ENCODE results near the gene TECTB. TPM values are rescaled to one million over a fixed set of nuclear protein-coding genes. Genes with fewer than 3 reads are reported as not detected.

TECTB gene
- total RNA-seq, 1 experiment from 2014 or later = not detected

DNA sequence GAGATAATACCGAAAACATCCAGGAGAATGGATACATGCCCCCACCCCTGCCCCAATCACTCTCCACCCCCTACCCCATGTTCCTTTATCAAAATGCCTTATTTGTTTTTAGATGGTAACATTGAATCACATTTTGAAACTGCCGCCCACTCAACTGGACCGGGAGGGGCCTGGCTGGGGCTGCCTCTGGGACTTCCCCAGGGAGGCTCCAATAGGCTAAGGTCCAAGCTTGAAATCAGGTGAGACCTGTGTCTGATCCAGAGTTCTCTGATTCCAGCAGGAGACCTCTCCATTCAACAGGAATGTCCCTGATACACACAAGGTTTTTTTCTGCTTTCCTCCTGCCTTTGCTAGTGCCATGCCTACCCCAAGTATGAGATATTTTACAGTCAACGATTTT, 47.0 kb downstream of the TECTB start:
- no peak for DNase-seq
- BruUV-seq (replicated peaks) = no TSS peak
- H3K36me3 Mint-ChIP-seq (ENCODE audit: insufficient read depth, unreplicated experiment) = no peaks in the 10 kb centered on the region
- intact Hi-C loops (cut with micrococcal nuclease; ENCODE audit: unreplicated experiment) = loop anchor here (5.0 kb wide), 2 partner anchors 62 to 107 kb away; no protein-coding TSS in a partner anchor
- TF ChIP-seq, protein P1, sequence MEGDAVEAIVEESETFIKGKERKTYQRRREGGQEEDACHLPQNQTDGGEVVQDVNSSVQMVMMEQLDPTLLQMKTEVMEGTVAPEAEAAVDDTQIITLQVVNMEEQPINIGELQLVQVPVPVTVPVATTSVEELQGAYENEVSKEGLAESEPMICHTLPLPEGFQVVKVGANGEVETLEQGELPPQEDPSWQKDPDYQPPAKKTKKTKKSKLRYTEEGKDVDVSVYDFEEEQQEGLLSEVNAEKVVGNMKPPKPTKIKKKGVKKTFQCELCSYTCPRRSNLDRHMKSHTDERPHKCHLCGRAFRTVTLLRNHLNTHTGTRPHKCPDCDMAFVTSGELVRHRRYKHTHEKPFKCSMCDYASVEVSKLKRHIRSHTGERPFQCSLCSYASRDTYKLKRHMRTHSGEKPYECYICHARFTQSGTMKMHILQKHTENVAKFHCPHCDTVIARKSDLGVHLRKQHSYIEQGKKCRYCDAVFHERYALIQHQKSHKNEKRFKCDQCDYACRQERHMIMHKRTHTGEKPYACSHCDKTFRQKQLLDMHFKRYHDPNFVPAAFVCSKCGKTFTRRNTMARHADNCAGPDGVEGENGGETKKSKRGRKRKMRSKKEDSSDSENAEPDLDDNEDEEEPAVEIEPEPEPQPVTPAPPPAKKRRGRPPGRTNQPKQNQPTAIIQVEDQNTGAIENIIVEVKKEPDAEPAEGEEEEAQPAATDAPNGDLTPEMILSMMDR (IDR thresholded peaks at IDR 0.05; ENCODE audit: unreplicated experiment) = no peak
- CTCF ChIA-PET = no interaction called here
- H3K9me3 Mint-ChIP-seq (ENCODE audit: low read depth, unreplicated experiment) = no peaks in the 10 kb centered on the region
- H3K27me3 Mint-ChIP-seq (ENCODE audit: unreplicated experiment) = no peaks in the 10 kb centered on the region
- H3K4me3 Mint-ChIP-seq (ENCODE audit: low read depth, unreplicated experiment) = no peak overlapping the region
- H3K27ac Mint-ChIP-seq (ENCODE audit: unreplicated experiment) = no peak overlapping the region
- peaks cover 40% of the 10 kb centered on the region for H3K4me1 Mint-ChIP-seq (ENCODE audit: low read depth, unreplicated experiment)

DNA sequence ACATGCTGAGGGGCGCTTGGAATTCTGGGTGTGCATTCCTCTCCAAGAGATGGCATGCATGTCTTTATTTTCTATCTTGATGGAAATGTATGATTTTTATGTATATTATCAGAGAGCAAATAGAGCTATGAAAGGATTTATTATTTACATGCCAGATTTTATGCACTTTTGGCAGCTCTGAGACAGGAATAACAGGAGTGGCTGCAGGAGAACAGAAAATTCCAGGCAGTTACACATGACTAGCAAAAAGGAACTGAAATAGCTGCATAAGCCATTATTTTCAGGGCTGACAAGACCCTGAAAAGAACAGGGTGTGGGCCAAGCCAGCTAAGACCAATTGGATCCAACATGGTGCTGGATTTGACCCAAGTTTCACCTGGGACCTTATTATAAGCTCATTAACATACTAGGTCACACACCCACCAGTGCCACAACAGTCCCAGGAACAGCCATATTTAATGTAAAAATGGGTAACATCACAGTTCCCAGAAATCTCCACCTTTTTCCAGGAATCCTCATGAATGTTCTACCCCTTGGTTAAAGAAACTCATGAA, 47.5 kb downstream of the TECTB start:
- TF ChIP-seq, protein P1 (IDR thresholded peaks at IDR 0.05; ENCODE audit: unreplicated experiment) = no peak
- Mint-ChIP-seq H3K9me3 (ENCODE audit: low read depth, unreplicated experiment) (no peaks in the 10 kb centered on the region), H3K36me3 (ENCODE audit: insufficient read depth, unreplicated experiment) (no peaks in the 10 kb centered on the region), H3K27ac (ENCODE audit: unreplicated experiment) (no peak overlapping the region), H3K4me1 (ENCODE audit: low read depth, unreplicated experiment) (peaks cover 45% of the 10 kb centered on the region), H3K27me3 (ENCODE audit: unreplicated experiment) (no peaks in the 10 kb centered on the region), H3K4me3 (ENCODE audit: low read depth, unreplicated experiment) (no peak overlapping the region)
- no peak for DNase-seq
- BruUV-seq (replicated peaks) = no TSS peak
- CTCF ChIA-PET = no interaction called here
- intact Hi-C loops (cut with micrococcal nuclease; ENCODE audit: unreplicated experiment) = loop anchor here (5.0 kb wide), 2 partner anchors 62 to 107 kb away; no protein-coding TSS in a partner anchor

DNA sequence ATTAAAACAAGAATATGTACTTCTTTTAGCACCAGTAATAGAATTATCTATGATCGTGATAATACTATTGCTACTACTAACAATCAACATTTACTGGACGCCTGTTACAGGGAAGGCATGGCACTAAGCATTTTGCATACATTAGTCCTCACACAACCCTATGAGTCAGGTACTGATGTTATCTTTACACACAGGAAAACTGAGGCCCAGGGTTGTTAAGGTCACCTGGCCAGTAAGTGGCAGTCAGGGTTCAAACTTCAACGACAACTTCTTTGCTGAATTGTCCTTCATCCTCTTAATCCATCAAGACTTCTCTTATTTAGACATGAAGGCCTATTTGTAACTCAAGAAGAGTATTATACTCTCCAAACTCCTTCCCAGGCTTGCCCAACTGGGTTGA, 48.8 kb downstream of the TECTB start:
- DNase-seq = no peak
- Mint-ChIP-seq H3K27me3 (ENCODE audit: unreplicated experiment) (no peaks in the 10 kb centered on the region), H3K4me3 (ENCODE audit: low read depth, unreplicated experiment) (no peak overlapping the region), H3K9me3 (ENCODE audit: low read depth, unreplicated experiment) (no peaks in the 10 kb centered on the region), H3K27ac (ENCODE audit: unreplicated experiment) (peak overlapping the region; percentile 4), H3K36me3 (ENCODE audit: insufficient read depth, unreplicated experiment) (peaks cover 1% of the 10 kb centered on the region), H3K4me1 (ENCODE audit: low read depth, unreplicated experiment) (peaks cover 52% of the 10 kb centered on the region)
- CTCF ChIA-PET = no interaction called here
- no TSS peak for BruUV-seq (replicated peaks)
- intact Hi-C loops (cut with micrococcal nuclease; ENCODE audit: unreplicated experiment) = loop anchor here (5.0 kb wide), 2 partner anchors 60 to 105 kb away; no protein-coding TSS in a partner anchor
- TF ChIP-seq, protein P1 (IDR thresholded peaks at IDR 0.05; ENCODE audit: unreplicated experiment) = no peak

DNA sequence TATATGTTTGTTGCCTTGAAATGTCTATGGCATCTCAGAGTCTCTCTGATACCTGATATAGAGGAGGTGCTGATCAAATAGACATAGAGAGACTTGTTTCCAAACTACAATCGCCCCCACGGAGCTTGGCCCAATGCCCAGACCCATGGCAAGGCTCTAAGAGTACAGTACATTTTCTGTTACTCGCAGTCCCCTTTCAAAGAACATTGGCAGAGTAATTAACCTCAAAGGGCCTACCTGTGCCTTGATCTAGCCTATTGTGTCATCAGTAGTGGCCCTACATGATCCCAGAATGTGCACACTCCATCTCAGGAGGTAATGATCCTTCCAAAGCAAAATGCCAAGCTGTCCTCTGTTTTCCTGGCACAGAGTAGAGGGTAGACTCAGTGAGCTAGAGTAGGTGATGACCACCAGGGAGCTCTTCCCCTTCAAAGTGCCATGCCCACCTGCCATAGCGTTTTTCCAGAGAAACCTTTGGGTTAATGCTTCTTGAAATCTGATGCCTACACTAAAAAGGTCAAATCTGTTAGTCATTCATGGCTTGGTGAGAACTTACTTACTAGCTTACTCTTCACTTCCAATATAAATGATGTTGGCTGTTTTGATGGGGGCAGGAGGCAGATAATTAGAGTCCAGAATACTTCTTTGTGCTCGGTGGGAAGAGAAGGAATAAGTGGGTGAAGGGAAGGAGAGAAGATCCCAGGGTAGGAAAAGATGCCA, 49.5 kb downstream of the TECTB start:
- H3K4me3 Mint-ChIP-seq (ENCODE audit: low read depth, unreplicated experiment) = no peak overlapping the region

More for the DNA sequence above, 49.5 kb downstream of the TECTB start:
- peak overlapping the region; percentile 4 for H3K27ac Mint-ChIP-seq (ENCODE audit: unreplicated experiment)
- H3K27me3 Mint-ChIP-seq (ENCODE audit: unreplicated experiment) = no peaks in the 10 kb centered on the region
- peaks cover 5% of the 10 kb centered on the region for H3K36me3 Mint-ChIP-seq (ENCODE audit: insufficient read depth, unreplicated experiment)
- H3K9me3 Mint-ChIP-seq (ENCODE audit: low read depth, unreplicated experiment) = no peaks in the 10 kb centered on the region
- intact Hi-C loops (cut with micrococcal nuclease; ENCODE audit: unreplicated experiment) = loop anchor here (5.0 kb wide), 2 partner anchors 60 to 105 kb away; no protein-coding TSS in a partner anchor
- CTCF ChIA-PET = no interaction called here
- BruUV-seq (replicated peaks) = no TSS peak
- DNase-seq = peak; percentile 77
- peaks cover 52% of the 10 kb centered on the region for H3K4me1 Mint-ChIP-seq (ENCODE audit: low read depth, unreplicated experiment)
- TF ChIP-seq, protein P1 (IDR thresholded peaks at IDR 0.05; ENCODE audit: unreplicated experiment) = no peak

Measured in Calu3 (cell line).